Endometrial microvascular endothelial cells (primary cell): ENCODE results near the gene TTLL5. TPM values are rescaled to one million over a fixed set of nuclear protein-coding genes. Genes with fewer than 3 reads are reported as not detected.

Source experiments
- in situ Hi-C: cut with HindIII; loops from 2 replicates; pipeline ENCODE4 v1.10.0; 2017; ENCODE audit warnings: low sequenced_read_pairs, low pct_unique_long_range_greater_than_20kb; ENCODE audit errors: inconsistent ontology term
- total RNA-seq: library from RNA; depleted of rRNA; stranded (reverse); fragments of >200 nt; gene quantifications from one replicate; pipeline ENCODE4 v1.2.3, GENCODE V29; 2015; ENCODE audit errors: inconsistent ontology term

The TTLL5 gene
- total RNA-seq, 1 donor from 2014 or later = 53.8 TPM

DNA sequence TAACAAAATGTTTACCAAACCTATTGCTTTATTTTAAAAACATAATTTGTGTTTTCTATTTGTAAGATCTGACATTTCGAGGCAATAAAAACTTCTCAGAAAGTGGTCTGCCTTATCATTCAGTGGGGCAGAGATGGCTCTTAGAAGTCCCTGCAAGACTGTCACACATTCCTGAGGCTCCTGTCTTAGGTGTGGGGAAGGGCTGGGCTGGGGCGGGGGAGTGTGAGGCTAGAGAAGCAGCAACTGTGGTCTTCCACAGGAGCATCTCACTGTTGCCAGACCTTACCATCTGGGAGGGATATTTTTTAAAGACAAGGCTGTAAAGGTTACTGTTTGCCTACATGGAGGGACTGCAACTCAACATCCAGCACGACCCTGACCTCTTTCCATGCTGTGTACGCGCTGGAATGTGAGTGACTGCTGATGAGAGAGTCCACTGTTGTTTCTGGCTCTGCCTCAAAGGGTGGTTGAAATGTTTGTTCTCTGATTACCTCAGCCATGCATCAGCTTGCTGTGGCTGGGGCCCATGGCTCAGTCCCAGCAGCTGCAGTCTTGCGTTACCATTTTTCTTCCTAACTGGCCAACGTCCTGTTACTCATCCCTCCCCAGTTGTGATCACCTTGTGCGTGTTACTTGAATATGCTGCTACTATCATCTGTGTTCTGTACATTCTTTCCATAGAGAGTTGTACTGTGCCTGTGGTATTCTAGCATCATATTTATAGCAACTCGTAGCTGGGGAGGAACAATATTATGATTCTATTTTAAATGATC is 12.8 kb upstream of the TTLL5 start:
- in situ Hi-C loops = no loop called here

DNA sequence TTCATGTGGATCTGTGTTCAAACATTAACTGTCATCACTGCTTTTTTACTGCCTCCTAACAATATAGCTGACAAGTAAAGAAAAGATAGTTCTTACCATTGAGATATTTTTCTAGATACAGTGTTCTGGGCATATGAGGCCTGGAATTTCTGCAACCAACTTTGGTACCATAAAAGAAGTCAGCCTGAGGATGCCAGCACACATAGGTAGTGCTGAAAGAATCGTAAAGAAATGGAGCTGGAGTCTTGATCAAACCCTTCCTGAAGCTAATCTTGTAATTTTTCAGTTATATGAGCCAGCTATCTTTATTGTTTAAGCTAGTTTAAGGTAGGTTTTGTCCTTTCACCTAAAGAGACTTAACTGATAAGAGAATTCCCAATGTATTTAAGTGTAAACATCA is 11.7 kb upstream of the TTLL5 start:
- in situ Hi-C loops = no loop called here

DNA sequence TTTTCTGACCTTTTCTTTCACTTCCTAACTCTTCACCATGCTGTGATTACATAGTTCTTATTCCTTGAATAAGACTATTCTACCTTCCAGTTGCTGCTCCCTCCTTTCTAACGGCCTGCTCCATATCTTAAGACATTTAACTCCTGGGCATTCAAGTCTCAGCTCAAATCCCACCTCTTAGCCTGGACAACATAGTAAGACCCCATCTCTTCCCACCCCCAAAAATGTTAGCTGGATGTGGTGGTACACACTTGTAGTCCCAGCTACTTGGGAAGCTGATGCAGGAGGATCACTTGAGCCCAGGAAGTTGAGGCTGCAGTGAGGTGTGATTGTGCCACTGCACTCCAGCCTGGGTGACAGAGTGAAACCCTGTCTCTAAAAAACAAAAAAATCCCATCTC is 11.3 kb upstream of the TTLL5 start:
- in situ Hi-C loops = no loop called here

DNA sequence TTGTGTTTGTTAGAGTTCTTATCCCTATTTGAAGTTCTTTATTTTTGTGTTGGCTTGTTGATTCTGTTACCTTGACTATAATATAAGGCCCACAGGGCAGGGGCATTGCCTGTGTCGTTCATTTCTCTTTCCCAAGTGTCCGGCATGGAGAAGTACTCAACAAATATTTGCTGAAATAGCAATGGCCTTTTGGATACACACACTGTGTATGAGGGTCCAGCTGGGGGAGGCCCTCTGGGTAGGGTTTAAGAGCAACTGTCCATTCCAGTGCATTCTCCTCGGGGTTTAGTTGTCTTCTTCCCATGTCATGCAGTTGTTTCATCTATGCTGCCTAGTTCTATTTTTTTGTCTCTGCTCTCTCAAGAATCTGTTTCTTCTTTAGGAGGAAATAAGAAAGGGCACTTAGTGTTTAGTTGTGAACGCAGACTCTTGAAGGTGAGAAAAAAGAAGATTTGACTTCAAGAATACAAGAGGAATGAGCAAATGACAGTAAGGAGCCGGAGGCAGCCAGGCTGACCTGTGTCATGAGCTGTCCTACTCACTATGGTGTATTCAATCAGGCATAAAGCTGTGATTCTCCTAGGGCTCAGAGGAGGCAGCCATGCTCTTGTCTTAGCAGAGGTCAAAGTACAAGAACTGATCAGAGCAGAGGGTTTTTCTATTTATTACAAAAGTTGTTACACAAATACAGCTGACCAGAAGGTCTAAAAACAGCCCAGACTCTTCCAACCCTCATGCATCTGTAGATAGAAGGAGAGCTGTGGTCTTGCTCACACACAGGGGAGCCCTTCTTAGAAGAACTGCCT is 10.6 kb upstream of the TTLL5 start:
- in situ Hi-C loops = no loop called here

DNA sequence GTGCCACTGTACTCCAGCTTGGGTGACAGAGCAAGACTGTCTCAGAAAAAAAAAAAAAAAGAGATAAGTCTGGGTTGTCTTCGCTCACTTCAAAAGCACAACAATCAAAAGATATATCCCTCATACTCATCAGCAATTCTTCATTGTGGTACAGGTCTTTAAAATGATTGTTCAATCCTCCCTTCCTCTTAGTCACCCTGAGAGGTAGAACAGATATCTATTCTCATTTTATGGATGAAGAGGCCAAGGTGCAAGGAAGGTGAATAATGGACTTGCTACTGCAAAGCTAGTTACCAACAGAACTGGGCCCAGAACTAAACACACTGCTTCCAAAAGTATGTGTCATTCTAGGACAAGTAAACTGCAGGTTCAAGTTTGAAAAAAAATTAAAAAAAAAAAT is 7.5 kb upstream of the TTLL5 start:
- in situ Hi-C loops = no loop called here

DNA sequence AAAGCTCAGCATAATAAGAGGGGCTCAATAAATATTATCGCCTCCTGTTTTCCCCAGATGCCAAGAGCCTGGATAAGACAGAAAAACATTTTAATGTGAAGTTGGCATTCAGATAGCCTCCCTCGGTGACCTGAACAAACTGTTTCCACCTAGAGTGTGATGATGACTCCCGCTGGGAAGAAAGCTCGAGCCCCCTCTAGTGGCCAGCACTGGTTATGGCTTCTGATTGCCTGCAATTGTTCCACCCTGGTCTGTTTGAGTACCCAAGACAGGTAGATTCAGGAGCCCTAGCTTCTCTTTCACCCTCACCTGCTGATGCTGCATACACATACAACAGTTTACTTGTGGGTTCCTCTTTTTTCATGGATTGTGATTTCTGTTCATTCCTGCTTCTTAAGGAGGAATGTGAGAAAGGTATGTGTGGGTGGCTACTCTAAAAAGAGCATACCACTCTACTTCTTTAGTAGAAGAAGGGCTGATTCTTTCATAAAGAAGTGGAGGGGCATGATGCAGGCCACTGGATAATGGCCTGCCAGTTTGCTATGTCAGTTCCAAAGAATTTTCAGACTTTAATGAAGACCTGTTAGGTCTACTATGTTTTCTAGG is 6.8 kb upstream of the TTLL5 start:
- in situ Hi-C loops = no loop called here

DNA sequence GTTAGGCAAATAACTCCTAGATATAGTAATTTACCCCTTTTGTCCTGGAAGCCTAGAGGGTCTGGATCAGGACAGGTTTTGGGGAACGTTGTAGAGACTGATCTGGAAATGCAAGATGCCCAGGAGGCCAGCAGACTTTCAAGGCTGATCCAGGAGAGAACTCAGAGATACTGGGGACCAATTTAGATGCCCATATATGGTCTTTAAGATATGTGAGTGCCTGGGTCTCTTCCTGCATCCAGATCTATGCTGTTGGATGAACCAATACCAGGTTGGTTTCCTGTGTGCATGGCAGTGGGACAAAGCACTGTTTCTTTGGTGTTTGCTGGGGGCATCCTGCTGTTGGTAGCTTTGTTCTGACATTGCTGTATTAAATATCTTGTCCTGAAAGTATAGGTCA is 5.8 kb upstream of the TTLL5 start:
- in situ Hi-C loops = no loop called here

DNA sequence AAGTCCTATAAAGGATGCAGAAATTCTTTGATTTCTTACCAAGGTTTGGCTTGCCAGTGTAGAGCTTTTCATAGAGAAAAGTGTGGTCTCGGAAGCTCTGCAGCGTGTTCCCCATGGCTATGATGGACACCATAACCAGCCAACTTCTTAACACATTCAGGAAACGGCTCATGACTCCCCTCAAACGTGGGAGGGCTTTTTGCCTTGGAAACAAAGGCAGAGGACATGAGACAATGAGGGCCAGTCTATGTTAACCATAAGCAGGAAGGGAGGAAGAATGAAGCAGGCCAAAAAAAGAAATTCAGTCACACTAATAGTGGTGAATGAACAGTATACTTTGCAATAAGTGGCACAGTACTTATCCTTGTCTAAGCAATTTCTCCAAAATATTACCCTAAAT is 3.7 kb upstream of the TTLL5 start:
- in situ Hi-C loops = no loop called here

DNA sequence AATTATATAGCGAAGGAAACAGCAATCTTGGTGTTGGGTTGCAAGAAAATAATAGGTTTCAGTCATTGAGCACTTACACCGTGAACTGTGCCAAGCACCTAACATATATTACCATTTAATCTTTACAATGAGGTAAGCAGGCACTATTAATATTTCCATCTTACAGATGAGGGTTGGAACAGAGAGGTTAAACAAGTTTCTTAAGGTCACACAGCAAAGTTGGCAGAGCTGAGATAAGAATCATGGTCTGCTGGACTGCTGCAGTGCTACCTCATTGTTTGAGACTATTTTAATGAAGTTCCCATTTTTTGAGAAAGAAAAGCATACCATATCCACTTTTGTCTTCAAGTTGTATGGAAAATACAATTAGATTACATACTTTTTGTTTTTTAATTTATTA is 2.1 kb upstream of the TTLL5 start:
- in situ Hi-C loops = no loop called here

DNA sequence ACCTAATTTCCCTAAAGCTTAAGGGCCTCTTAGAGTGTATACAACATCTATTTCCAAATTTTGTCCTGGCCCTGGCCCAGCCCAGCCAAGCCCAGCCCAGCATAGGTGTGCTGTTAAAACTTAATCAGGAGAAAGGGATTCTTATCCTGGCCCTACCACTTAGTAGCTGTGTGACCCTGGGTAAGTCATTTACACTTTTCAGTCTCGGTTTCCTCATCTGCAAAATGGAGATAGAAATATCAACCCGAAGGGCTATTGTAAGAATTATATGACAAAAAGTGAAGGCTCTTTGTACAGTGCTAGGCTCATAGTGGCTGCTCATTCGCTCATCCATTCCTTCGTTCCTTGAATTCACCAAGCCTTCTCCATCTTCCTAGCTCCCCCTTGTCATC is 812 bp upstream of the TTLL5 start:
- in situ Hi-C loops = no loop called here

DNA sequence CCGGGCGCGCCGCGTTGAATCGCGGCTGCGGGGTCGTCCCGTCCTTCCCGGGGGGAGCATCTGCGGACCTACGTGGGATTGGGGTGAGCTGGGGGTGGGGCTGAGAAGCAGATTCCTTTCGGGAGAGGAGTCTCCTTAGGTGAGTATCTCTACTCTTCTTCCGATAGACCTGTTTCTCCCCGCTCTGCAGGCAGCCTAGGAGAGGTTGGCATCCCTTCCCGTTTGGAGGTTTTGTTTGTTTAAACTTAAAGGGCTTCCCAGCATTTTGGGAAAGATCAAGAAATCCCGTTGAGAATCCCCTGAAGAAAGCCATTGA is 411 bp downstream of the TTLL5 start:
- in situ Hi-C loops = no loop called here

DNA sequence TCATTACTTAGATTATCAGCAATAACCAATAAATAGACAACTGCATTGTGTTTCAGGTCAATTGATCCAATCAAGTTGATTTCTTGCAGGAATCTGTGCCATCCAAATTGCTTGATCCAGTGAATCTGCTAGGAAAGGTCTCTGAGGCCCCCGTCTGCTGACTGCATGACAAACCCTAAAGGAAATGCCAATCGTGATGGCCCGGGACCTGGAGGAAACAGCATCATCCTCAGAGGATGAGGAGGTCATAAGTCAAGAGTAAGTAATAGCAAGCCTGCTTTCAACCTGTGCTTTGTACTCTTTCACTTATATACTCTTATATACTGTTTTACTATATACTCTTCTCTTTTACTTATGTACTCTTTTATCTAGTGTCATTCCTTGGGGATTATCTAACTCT is 1.9 kb downstream of the TTLL5 start:
- in situ Hi-C loops = no loop called here

DNA sequence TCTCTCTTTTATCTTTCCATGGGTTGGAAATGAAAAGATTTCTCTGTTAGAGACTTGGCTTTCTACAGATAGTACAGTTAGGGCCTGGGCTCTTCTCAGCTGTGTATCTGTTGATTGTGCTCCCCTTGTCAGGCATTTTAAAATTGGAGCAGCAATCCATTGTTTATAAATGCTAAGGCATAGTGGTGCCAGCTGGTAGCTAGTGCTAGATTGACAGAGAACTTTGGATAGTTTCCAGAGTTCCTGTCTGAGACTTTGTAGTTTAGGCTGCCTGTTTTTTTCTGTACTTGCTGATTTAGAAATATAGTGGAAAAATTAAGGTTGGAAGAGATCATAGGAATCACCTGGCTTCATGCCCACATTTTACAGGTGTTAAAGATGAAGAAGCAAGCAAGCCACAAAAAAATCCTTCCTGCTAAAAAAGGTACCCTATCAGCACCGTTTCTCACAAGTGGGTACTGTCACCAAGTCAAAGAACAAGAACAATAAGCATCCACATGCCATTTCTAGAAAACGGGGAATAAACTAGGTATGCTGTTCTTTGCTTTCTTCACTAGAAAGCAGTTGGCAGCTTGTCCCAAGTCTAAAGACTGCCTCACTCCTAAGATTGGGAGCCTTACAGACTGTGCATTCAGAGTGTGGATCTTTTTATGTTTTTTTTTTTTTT is 6.2 kb downstream of the TTLL5 start:
- in situ Hi-C loops = no loop called here

DNA sequence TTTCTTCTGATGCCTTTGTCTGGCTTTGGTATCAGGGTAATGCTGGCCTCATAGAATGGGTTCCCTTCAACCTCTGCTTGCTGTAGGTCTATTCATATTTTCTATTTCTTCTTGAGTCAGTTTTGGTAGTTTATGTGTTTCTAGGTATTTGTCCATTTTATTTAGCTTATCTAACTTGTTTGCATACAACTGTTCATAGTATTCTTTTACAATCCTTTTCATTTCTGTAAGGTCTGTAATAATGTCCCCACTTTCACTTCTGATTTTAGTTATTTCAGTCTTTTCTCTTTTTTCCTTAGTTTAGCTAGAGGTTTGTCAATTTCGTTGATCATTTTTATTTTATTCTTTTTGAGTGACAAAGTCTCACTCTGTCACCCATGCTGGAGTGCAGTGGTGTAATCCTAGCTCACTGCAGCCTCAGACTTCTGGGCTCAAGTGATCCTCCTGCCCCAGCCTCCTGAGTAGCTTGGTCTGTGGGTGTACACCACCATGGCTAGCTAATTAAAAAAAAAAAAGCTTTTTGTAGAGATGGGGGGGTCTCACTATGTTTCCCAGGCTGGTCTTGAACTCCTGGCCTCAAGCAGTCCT is 11.7 kb downstream of the TTLL5 start:
- in situ Hi-C loops = no loop called here

DNA sequence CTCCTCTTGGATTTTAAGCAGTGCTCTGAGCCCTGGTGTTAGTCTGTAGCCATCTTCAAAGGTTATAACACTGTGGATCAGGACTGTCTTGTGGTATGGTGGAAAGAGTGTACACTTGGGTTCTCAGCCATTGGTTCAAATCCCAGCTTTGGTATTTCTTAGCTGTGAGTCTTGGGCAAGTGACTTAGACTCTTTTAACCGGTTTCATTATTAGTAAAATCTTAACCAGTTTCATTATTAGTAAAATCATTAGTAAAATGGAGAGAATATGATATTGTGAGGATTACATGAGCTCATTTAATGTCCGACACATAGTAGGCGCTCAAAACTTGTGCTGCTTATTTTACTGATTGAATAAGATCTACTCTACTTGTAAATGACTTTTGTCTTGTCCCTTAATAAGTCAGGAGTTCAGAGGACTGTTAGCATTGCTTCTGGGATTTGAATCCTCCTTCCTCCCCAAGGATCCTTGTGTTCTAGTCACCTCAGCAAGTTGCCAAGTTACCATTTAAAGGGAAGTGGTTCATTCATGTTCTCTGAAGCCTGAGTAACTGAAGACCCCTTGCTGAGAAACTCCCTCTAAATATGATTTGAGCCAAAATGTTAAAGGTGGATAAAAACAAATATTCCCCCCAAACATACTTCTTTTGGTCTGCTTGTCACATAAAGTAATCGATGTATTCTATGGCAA is 12.4 kb downstream of the TTLL5 start:
- in situ Hi-C loops = no loop called here

DNA sequence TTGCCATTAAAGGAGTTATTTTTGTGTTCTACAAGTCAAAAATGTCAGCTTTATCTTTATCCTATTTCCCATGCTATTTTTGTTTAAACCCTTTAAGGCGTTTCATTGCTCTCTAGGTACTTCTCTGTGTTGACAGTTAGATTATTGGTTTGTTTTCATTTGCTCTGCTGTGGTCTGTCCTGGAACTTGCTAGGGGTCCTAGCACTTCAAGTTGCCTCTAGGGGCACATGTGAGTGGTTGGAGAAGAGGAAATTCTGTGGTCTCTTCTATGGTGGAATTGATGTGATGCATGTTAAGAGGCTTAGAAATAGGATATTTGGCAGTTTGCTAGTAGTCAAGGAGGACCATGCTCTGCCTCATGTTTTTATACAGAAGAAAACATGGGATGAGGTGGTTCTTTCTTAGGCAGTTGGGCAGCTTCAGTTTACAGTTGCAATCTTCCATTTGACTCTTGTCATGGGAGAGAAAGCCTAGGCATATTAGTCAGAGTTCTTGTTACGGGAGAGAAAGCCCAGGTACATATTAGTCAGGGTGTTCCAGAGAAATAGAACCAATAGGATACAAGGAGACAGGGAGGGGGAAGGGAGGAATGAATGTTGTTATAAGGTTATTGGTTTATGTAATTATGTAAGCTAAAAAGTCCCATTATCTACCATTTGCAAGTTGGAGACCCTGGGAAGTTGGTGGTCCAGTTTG is 14.4 kb downstream of the TTLL5 start:
- in situ Hi-C loops = no loop called here

DNA sequence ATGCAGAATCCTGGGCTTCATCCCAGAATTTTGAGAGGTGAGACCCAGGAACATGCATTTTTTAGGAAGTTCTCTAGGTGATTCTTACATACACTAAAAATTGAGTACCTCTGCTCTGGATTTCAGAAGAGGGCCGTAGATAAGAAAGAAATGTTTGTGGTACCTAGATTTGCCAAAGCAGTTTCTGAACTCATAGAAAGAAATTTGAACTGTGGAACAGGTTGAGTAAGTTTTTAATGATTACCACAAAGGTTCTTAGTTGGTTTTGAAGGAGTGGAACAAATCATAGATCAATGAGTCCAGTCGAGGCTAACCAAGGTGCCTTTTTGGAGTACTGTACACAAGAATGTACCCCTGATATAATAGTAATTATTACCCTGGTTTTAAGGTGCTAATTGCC is 24.9 kb downstream of the TTLL5 start:
- in situ Hi-C loops = no loop called here

DNA sequence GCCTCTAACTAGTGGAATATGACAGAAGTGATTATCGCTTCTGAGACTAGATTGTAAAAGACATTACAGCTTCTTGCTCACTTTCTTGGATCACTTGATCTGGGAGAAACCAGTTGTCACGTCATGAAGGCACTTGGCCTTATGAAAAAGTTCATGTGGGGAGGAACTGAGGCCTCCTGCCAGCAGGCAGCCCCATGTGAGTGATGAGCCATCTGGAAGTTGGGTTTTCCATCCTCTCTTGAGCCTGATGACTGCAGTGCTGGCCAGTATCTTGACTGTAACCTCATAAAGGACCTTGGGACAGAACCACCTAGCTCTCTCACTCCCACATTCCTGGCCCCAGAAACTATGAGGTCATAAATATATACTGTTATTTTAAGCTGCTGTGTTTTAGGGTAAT is 28.0 kb downstream of the TTLL5 start:
- in situ Hi-C loops = no loop called here
